Breast epithelium (tissue), 3 donors: Measurements from ENCODE around the gene GINS3.

Source experiments
- CTCF ChIP-seq, 3 donors: fragments of 450-650 bp; IDR thresholded peaks; one replicate each; pipeline ENCODE4 v1.5.1; 2016 to 2017; ENCODE audit warnings: antibody characterized with exemption in 3 of 3, mild to moderate bottlenecking in 3 of 3, moderate library complexity in 3 of 3
- POLR2A ChIP-seq: fragments of 450-650 bp; IDR thresholded peaks from one replicate; pipeline ENCODE4 v1.6.1; 2016; ENCODE audit warnings: antibody characterized with exemption, mild to moderate bottlenecking, moderate library complexity
- POLR2AphosphoS5 ChIP-seq, 3 donors: sonication (generic); formaldehyde crosslinking; IDR thresholded peaks; one replicate each; pipeline ENCODE4 v1.6.1; 2017; ENCODE audit warnings: antibody characterized with exemption in 3 of 3

DNA sequence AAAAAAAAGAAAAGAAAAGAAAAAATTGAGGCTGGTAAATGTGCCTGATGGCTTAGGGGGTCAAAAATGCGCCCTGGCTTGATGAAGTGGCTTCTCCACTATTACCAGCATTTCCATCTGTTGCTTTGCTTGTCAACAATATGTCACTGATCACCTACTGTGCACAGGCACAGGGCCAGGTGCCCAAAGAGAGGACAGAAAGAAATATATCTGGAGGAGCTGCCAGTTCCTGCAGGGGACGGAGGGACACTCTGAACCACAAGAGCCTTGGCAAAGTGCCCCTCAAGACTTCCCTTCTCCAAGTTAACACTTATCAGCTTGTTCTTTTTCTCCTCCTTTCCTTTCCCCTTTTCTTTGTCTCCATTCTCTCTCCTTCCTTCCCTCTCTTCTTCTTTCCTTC is 34.7 kb downstream of the GINS3 start:
- no peak for TF ChIP-seq POLR2A
- TF ChIP-seq POLR2AphosphoS5 (IDR thresholded peaks at IDR 0.05) = no peak
- TF ChIP-seq CTCF (IDR thresholded peaks at IDR 0.05) = no peak
